ENCODE measurements around the gene DPF3.

Gene DPF3

GRCh38 chr14:72739446-72740405 lies 154.2 kb downstream of the DPF3 start:
- DNase-seq: no peak

DNA sequence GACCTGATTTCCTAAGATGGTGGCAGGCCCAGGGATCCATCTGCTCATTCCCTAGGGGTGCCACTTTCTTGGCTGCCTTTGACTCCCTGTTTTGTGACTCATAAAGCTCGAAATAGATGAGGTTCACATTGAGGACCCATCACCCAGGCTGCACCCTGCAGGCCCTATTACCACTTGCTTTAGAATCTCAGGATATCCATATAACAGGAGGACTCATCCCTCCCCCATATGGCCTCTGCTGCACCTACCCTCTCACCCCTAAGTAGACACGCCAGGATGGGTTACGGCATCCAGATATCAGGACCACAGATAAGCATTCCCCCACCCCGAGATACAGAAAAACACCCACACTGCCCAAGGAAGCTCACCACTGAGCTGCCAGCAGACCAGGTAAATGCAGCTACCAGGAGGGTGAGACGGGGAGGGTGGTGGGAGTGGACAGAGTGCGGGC lies 155.7 kb downstream of the DPF3 start:
- DNase-seq: no peak

GRCh38 chr14:72737560-72737943 lies 156.3 kb downstream of the DPF3 start:
- DNase-seq: no peak

GRCh38 chr14:72736786-72737559 lies 156.9 kb downstream of the DPF3 start:
- DNase-seq: no peak

DNA sequence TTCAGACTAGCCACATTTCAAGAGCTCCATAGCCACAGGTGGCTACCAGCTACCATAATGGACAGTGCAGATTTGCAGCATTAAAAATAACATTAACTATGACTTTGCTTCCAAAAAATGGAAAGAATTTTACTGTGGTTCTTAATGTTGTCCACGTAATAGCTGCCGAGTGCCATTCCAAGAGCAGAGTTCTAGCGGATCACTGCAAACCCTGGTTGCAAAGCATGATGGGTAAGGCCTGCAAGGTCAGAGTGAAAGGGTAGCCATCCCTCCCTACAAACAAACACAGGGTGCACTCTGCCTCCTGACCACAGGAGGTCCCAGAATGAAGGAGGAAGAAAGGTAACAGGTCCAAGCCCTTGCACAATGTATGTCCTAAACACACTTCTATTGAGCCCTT lies 157.6 kb downstream of the DPF3 start:
- DNase-seq: no peak

- DNase-seq: no peak
Measured at GRCh38 chr14:72732022-72732780, 161.7 kb downstream of the DPF3 start.

- no peak for DNase-seq
Measured at GRCh38 chr14:72731252-72732020, 162.5 kb downstream of the DPF3 start.

DNA sequence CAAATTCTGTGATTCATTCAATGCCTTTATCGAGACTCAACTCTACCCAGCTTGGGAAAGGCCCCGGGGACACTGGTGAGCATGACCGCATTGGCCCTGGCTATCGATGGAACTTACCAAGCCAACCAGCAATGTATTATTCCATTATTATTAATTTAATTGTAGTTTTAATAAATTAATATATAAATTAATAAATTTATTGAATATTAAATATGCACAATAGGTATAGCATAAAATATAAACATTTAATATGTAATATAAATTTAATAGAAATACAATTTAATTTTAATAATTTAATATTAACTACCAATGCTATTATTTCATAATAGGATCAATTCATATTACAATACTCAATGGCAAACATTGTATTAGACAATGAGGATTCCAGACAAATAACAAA lies 163.4 kb downstream of the DPF3 start:
- no peak for DNase-seq

GRCh38 chr14:72726444-72726843 lies 167.5 kb downstream of the DPF3 start:
- DNase-seq: no peak

DNA sequence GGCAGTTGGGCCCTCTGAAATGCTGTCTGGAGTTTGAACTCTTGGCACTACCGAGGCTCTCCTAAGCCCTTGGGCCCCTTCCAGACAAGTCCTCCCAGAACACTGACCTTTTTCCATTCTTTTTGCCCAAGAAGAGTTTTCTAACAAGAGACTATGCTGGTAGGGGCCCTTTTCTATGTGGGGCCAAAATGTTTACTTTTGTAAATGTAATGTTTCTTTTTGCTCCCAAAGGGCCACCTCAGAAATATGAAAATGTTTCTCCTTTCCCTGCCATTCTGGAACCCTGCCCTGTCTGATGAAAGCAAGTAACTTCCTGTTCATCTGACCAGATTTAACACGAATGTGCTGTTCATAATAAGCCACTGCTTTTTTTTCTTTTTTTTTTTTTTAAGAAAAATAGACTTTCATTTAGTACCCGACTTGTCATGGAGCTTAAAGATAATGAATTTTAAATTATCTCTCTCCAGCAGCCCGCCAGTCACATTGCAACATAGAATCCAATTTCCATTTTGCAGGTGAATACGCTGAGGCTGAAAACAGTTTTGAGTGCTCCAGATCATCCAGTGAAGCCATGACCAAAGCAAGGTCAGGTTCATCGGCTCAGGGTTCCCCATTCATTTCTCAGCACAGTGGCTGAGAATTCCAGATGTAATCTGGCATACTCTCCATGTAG lies 169.9 kb downstream of the DPF3 start:
- DNase-seq: no peak

DNA sequence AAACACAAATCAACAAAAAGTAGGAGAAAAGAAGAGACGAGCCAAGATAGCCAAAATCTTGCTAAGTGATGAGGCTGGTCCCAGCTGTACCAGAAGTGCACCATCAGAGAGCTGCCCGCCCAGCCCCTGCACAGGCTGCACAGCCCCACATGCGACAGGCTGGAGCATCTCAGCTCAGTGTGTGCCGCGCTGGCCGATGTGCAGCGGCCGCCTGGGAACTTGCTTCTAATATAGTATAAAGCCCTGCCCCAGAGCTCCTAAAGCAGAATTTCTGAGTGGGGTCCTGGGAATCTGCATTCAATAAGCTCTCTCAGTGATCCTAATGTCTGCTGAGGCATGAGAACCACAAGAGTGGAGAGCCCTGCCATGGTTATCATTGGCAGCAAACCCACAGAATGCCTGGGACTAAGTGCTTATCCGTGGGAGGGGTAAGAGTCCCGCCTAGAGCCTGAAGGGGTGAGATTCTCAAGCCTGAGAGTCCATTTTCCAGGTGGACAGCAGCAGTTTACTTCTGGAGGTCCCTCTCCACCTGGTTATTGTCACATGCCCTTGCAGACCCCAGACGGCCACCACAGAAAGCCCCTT lies 171.6 kb downstream of the DPF3 start:
- no peak for DNase-seq

- no peak for DNase-seq
Measured at GRCh38 chr14:72721083-72721482, 172.8 kb downstream of the DPF3 start.

DNA sequence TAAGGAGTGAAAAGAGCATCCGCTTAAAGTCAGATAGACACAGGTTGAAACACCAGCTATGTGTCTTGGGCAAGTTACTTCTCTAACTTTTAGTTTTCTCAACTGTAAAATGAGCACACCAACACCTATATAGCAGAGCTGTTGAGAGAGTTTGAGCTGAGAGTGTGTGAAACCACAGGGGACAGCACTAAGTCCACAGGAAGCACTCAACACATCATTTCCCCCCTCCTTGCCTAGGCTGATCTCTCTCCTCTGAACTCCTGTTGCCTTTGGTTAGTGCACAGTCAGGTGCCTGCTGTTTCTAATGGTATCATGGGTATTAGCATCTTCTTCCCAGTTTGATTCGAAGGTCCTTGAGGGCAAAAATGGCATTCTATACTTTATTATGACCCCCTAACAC lies 176.7 kb downstream of the DPF3 start:
- DNase-seq: no peak

DNA sequence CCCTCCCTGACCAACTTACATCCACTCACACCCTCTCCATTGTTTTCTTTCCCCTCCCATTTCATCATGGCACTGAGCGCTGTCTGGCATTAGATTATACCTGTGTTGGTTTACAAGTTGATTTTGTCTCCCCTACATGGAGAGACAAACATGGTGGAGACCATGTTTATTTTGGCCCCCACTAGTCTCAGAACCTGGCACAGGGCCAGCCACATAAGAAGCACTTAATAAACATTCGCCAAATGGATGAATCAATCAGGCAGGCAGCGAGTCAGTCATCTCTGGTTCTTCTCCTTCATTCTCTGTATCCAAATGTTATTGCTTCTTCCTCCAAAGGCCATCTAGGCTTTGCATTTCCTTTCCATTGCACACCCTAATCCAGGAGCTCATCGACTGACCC lies 177.4 kb downstream of the DPF3 start:
- DNase-seq: no peak

DNA sequence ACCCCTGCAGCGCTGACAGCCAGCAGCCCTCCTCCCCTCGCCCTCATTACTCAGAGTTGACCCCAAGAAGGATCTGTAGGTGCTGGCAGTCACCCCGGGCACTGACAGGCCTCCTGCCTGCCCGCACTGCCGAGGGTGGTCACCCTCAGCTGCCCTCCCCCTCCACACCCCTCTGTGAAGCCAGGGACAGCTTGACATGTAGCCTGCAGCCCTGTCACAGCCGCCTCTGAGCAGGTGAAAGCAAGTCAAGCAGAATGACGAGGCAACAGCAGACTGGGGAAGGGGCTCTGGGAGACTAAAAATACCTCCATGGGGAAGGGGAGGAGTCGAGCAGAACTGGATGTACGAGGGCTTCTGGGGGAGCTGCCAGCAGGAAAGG lies 178.1 kb downstream of the DPF3 start:
- DNase-seq: no peak

DNA sequence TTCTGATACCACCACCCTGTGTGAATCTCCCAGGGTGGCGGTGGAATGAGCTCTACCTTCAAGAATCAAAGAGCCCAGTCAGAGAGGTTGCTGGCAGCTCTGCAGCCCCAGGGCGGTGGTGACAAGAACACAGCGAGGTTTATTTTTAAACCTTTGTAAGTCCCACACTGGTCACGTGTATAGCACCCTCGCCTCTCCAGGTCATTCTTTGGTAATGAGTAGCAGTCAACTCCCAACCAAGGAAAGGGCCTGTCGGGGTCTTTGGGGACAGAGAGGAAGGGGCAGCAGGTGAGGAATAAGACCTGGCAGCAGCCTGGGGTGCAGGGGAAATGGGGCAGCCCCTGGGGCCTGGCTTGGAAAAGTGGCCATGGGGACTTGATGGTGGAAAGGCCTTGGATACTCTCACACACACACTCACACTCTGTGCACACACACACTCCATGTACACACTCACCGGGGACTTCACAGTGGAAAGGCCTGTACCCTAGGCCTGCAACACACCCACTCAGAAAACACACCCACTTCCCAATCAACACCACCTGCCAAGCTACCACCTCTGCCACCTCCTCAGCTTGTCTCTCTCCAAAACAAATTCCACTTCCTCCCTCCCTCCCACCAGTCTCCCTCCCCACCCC lies 178.6 kb downstream of the DPF3 start:
- no peak for DNase-seq

DNA sequence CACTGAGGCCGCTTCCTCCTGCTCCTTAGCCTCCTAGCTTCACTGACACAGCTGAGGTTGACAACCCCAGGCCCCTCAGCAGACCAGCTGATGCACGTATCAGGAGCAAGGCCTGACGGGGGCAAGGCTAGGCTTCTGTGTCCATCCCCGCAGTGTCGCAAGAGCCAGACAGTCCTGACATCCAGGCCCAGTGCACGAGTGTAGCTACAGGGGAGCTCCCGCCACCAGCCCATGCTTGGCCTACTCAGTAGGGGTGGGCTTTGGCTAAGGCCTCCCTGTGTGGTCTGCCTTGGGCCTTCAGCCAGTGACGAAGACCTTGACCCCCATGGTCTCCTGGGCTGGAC lies 179.1 kb downstream of the DPF3 start:
- no peak for DNase-seq

GRCh38 chr14:72714094-72714493 lies 179.8 kb downstream of the DPF3 start:
- DNase-seq: peak; percentile 12

DNA sequence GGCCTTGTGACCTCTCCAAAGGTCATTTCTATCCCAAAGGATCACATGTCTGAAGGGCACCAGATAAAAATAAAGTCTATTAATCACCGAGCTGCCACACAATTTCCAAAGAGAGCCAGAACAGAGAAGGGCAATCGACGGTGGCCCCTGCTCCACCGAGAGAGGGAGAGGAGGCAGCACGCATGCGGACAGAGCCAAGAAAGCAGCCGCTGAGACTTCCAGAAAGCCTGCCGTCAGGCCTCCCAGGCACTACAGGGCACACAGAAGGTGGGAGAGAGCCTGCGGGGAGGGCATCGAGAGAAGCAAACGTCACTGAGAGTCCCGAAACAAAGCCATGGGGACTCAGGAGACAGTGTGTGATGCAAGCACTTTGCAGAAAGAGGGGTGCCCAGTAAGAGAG lies 182.0 kb downstream of the DPF3 start:
- no peak for DNase-seq

DNA sequence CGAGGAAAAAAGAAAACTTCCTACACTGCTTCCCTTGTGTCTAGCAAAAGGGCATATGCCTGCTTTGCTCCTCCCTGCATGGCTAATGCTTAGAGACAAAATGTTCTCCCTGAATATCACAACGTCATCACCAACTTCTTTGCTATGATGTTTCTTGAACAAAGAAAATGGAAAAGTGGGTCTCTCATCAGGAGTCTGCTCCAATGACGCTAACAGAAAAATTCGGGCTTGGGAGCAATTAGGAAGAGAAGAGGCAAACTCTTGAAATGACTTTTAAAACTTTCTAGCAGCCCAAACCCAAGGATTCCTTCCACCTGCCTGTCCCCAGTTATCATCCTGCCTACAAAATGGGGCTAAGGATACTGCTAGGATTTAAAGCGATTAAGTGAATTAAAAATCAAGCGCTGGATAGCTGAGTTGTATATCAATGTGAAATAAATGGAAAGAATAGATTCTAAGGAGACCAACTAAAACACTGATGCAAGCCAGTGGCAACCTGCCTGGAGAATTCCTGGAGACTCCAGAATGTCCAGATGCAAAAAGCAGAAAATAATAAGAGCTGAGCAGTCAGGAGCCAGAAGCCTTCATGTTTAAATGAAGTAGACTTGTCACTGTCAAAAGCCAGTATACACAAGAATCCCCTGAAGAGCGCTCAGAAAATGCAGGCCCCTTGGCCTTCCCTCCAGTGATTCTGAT lies 183.8 kb downstream of the DPF3 start:
- DNase-seq: no peak
